Measurements from ENCODE around the gene ANKRD13D.

GRCh38 chr11:67304511-67305113, 15.5 kb downstream of the ANKRD13D start:
- no peak for TF ChIP-seq CTCF (IDR thresholded peaks at IDR 0.05)
- TF ChIP-seq POLR2A (IDR thresholded peaks at IDR 0.05): no peak

Measured in heart left ventricle (tissue), 13 donors.